ENCODE results near the gene RC3H2.
"Not testable (repeated sequence)": the region's sequence is repeated elsewhere in the genome, so short reads cannot be mapped to it uniquely, and the experiment has no call there.

RC3H2 gene

GRCh38 chr9:122940454-122940748 is 35.2 kb upstream of the RC3H2 start:
- FAIRE-seq (no peak), DNase-seq (ENCODE audit: insufficient read length, low spot score) (no peak)
- TF ChIP-seq POLR2A (IDR thresholded peaks at IDR 0.05; ENCODE audit: low read depth, low read length): no peak

GRCh38 chr9:122939601-122940000 is 34.4 kb upstream of the RC3H2 start:
- DNase-seq (ENCODE audit: insufficient read length, low spot score) (no peak), FAIRE-seq (no peak)
- no peak for TF ChIP-seq POLR2A (IDR thresholded peaks at IDR 0.05; ENCODE audit: low read depth, low read length)

GRCh38 chr9:122936883-122937282 is 31.7 kb upstream of the RC3H2 start:
- no peak for TF ChIP-seq POLR2A (IDR thresholded peaks at IDR 0.05; ENCODE audit: low read depth, low read length)
- no peak for DNase-seq (ENCODE audit: insufficient read length, low spot score)
- FAIRE-seq: no peak

GRCh38 chr9:122936464-122936863 is 31.3 kb upstream of the RC3H2 start:
- TF ChIP-seq POLR2A (IDR thresholded peaks at IDR 0.05; ENCODE audit: low read depth, low read length): no peak
- DNase-seq (ENCODE audit: insufficient read length, low spot score) (no peak), FAIRE-seq (no peak)

GRCh38 chr9:122931226-122932121 is 26.3 kb upstream of the RC3H2 start, which contains the start of gene ZBTB26:
ZBTB26 (minus strand) TSS chr9:122931512; CDS start chr9:122919934, 11,578 bp downstream.
- FAIRE-seq (peak; percentile 99), DNase-seq (ENCODE audit: insufficient read length, low spot score) (peak; percentile 99)
- TF ChIP-seq POLR2A (IDR thresholded peaks at IDR 0.05; ENCODE audit: low read depth, low read length): peak; percentile 87

GRCh38 chr9:122930541-122931225 is 25.5 kb upstream of the RC3H2 start:
- DNase-seq (ENCODE audit: insufficient read length, low spot score): no peak
- peak; percentile 80 for FAIRE-seq
- no peak for TF ChIP-seq POLR2A (IDR thresholded peaks at IDR 0.05; ENCODE audit: low read depth, low read length)

GRCh38 chr9:122929796-122930354 is 24.7 kb upstream of the RC3H2 start:
- no peak for DNase-seq (ENCODE audit: insufficient read length, low spot score)
- no peak for TF ChIP-seq POLR2A (IDR thresholded peaks at IDR 0.05; ENCODE audit: low read depth, low read length)
- no peak for FAIRE-seq

- FAIRE-seq: no peak
- TF ChIP-seq POLR2A (IDR thresholded peaks at IDR 0.05; ENCODE audit: low read depth, low read length): no peak
- no peak for DNase-seq (ENCODE audit: insufficient read length, low spot score)
Observed at GRCh38 chr9:122923947-122924346, 18.8 kb upstream of the RC3H2 start.

- FAIRE-seq: no peak
- TF ChIP-seq POLR2A (IDR thresholded peaks at IDR 0.05; ENCODE audit: low read depth, low read length): no peak
Observed at GRCh38 chr9:122922713-122923112, 17.6 kb upstream of the RC3H2 start.

GRCh38 chr9:122918310-122918709 is 13.2 kb upstream of the RC3H2 start:
- no peak for TF ChIP-seq POLR2A (IDR thresholded peaks at IDR 0.05; ENCODE audit: low read depth, low read length)
- DNase-seq (ENCODE audit: insufficient read length, low spot score): no peak
- no peak for FAIRE-seq

More at GRCh38 chr9:122922713-122923112, 17.6 kb upstream of the RC3H2 start:
- DNase-seq (ENCODE audit: insufficient read length, low spot score): no peak

GRCh38 chr9:122912964-122913673 is 8.0 kb upstream of the RC3H2 start, which contains the start of gene ZBTB6:
ZBTB6 (minus strand) TSS chr9:122913323; CDS start chr9:122912072, 1,251 bp downstream.
- DNase-seq (ENCODE audit: insufficient read length, low spot score) (peak; percentile 81), FAIRE-seq (peak; percentile 99)
- TF ChIP-seq POLR2A (IDR thresholded peaks at IDR 0.05; ENCODE audit: low read depth, low read length): peak; percentile 38; the same call in 1 of the 2 replicates

GRCh38 chr9:122912671-122912963 is 7.5 kb upstream of the RC3H2 start:
- TF ChIP-seq POLR2A (IDR thresholded peaks at IDR 0.05; ENCODE audit: low read depth, low read length): no peak
- no peak for FAIRE-seq
- no peak for DNase-seq (ENCODE audit: insufficient read length, low spot score)

- not testable (repeated sequence) for DNase-seq (ENCODE audit: insufficient read length, low spot score); FAIRE-seq
Observed at GRCh38 chr9:122906122-122906521, 963 bp upstream of the RC3H2 start.

- FAIRE-seq (peak; percentile 96), DNase-seq (ENCODE audit: insufficient read length, low spot score) (peak; percentile 61)
- no peak; the same call in 1 of the 2 replicates for TF ChIP-seq POLR2A (IDR thresholded peaks at IDR 0.05; ENCODE audit: low read depth, low read length)
Observed at GRCh38 chr9:122904466-122904822, 715 bp downstream of the RC3H2 start.
